OCI-LY7 (cell line): ENCODE data around the gene PHRF1.

Experiments used
- CTCF ChIP-seq: fragments of 200-600 bp; sonication (generic); conservative IDR thresholded peaks from 2 replicates; pipeline ENCODE4 v1.5.1; 2014; ENCODE audit warnings: mild to moderate bottlenecking, antibody characterized with exemption, low read length, moderate library complexity, mixed read lengths
- EZH2phosphoT487 ChIP-seq: fragments of 200-600 bp; sonication (generic); IDR thresholded peaks from 2 replicates; pipeline ENCODE4 v1.6.1; 2018; ENCODE audit warnings: low read depth, borderline replicate concordance, mild to moderate bottlenecking, mixed run types, antibody characterized with exemption, low read length, moderate library complexity, mixed read lengths

GRCh38 chr11:605286-606129 is 29.2 kb downstream of the PHRF1 start:
- no peak for TF ChIP-seq CTCF
- no peak for TF ChIP-seq EZH2phosphoT487
